K562 (cell line): ENCODE data around the gene DKKL1. TPM values are rescaled to one million over a fixed set of nuclear protein-coding genes. Genes with fewer than 3 reads are reported as not detected.
A peak's percentile ranks its signal among the peaks of the same experiment; 100 is the strongest.

Source experiments
- ATAC-seq: fragments of 200-7000 bp; cut with Tn5 transposase; 3 replicates; pipeline ENCODE4 v1.9.1; 2020; ENCODE audit warnings: moderate library complexity
- BruUV-seq: library from RNA; stranded (reverse); fragments of 400-500 nt; replicated peaks from 2 replicates; lab custom pipeline; 2021; lab: Mats Ljungman, UMichigan
- CTCF ChIA-PET: fragments of 300-600 bp; formaldehyde crosslinking; extraction: SDS; loops from one replicate; lab custom pipeline; 2021; ENCODE audit warnings: low intra/inter-chr PET ratio; lab: Yijun Ruan, JAX
- POLR2A ChIA-PET: fragments of 300-600, 350-650 bp; sonication (Branson Sonifier 250); formaldehyde crosslinking; extraction: SDS; loops from one replicate; lab custom pipeline; 2021; ENCODE audit warnings: antibody characterized with exemption, inconsistent platforms; lab: Yijun Ruan, JAX
- DNase-seq, 4 experiments: peaks; one replicate each; pipeline versions ENCODE4 v3.0.0 to v3.0.0-alpha.2; 2011 to 2018; ENCODE audit warnings: low spot score in 3 of 4, mixed read lengths in 3 of 4; ENCODE audit errors: extremely low read depth in 1 of 4
- FAIRE-seq: peaks from 2 replicates; lab custom pipeline; 2011; peaks lifted over from hg19 to GRCh38; lab: Jason Lieb, UNC
- H2AFZ ChIP-seq: 2 replicates; pipeline ENCODE4 v1.6.0; 2011; ENCODE audit warnings: low read depth, low read length, control low read depth, inconsistent platforms
- H3K27ac ChIP-seq: fragments of 200-600 bp; 3 replicates; pipeline ENCODE4 v1.8.0; 2011; ENCODE audit warnings: low read depth, mild to moderate bottlenecking, control low read depth, inconsistent platforms, low read length, moderate library complexity, mixed read lengths; ENCODE audit errors: extremely low read depth
- H3K27me3 ChIP-seq, 2 experiments: fragments of 300-600 bp in 1 of 2; 2 replicates in 1 of 2; 3 replicates in 1 of 2; pipeline versions ENCODE4 v1.6.0 to v1.8.0; 2011; ENCODE audit warnings: inconsistent platforms in 2 of 2, low read length in 2 of 2, mild to moderate bottlenecking in 1 of 2, mixed read lengths in 1 of 2, moderate library complexity in 1 of 2; ENCODE audit not compliant: control insufficient read depth in 2 of 2, insufficient read depth in 2 of 2
- H3K36me3 ChIP-seq: fragments of 300-600 bp; 3 replicates; pipeline ENCODE4 v1.8.0; 2011; ENCODE audit warnings: mild to moderate bottlenecking, low read length, inconsistent platforms; ENCODE audit not compliant: control insufficient read depth, insufficient read depth
- H3K4me1 ChIP-seq, 2 experiments: fragments of 200-600 bp in 1 of 2; replicated peaks in 1 of 2; 2 replicates in 1 of 2; 3 replicates in 1 of 2; pipeline versions ENCODE4 v1.5.1 to v1.8.0; 2011; ENCODE audit warnings: inconsistent platforms in 2 of 2, low read length in 2 of 2, mild to moderate bottlenecking in 1 of 2, mixed read lengths in 1 of 2, moderate library complexity in 1 of 2; ENCODE audit not compliant: control insufficient read depth in 2 of 2, insufficient read depth in 2 of 2
- H3K4me2 ChIP-seq: 2 replicates; pipeline ENCODE4 v1.6.1; 2011; ENCODE audit warnings: low read length, control low read depth, inconsistent platforms, mixed read lengths; ENCODE audit not compliant: insufficient read depth
- H3K4me3 ChIP-seq: fragments of 200-600 bp; sonication (generic), shearing (Covaris generic); 2 replicates; pipeline ENCODE4 v1.5.1; 2016; ENCODE audit warnings: control low read depth, inconsistent platforms
- H3K79me2 ChIP-seq: fragments of 200-600 bp; 3 replicates; pipeline ENCODE4 v1.8.0; 2011; ENCODE audit warnings: low read length, inconsistent platforms; ENCODE audit not compliant: control insufficient read depth, insufficient read depth
- H3K9ac ChIP-seq, 2 experiments: 2 replicates each; pipeline versions ENCODE4 v1.6.0 to v1.6.1; 2011; ENCODE audit warnings: low read depth in 2 of 2, low read length in 2 of 2, control low read depth in 1 of 2, inconsistent platforms in 1 of 2, mild to moderate bottlenecking in 1 of 2, mixed read lengths in 1 of 2; ENCODE audit not compliant: insufficient read depth in 1 of 2
- H3K9me1 ChIP-seq: one replicate; pipeline ENCODE4 v1.6.0; 2011; ENCODE audit warnings: inconsistent platforms, mild to moderate bottlenecking, low read length, moderate library complexity; ENCODE audit not compliant: control insufficient read depth, insufficient read depth
- H3K9me3 ChIP-seq: replicated peaks from 2 replicates; pipeline ENCODE4 v1.5.1; 2011; ENCODE audit warnings: low read depth, low read length, inconsistent platforms; ENCODE audit not compliant: control insufficient read depth, insufficient read depth
- H4K20me1 ChIP-seq: replicated peaks from 2 replicates; pipeline ENCODE4 v1.6.1; 2011; ENCODE audit warnings: low read length, inconsistent platforms, mixed read lengths; ENCODE audit not compliant: control insufficient read depth, insufficient read depth
- ATF3 ChIP-seq, 2 experiments: fragments of 450-650 bp in 1 of 2; sonication (generic) in 1 of 2; formaldehyde crosslinking in 1 of 2; IDR thresholded peaks in 1 of 2; conservative IDR thresholded peaks in 1 of 2; 2 replicates each; pipeline versions ENCODE4 v1.6.1 to v1.8.1; 2016 to 2023; ENCODE audit warnings: mild to moderate bottlenecking in 2 of 2, moderate library complexity in 2 of 2, inconsistent platforms in 1 of 2, missing genetic modification reagents in 1 of 2
- CEBPB ChIP-seq: fragments of 450-650 bp; IDR thresholded peaks from 2 replicates; pipeline ENCODE4 v1.6.1; 2016; ENCODE audit warnings: missing genetic modification characterization, missing compliant biosample characterization
- CREM ChIP-seq: IDR thresholded peaks from 2 replicates; pipeline ENCODE4 v1.6.1; 2014; ENCODE audit warnings: antibody characterized with exemption, low read depth
- EHMT2 ChIP-seq: fragments of 450-650 bp; IDR thresholded peaks from 2 replicates; pipeline ENCODE4 v1.6.1; 2018; ENCODE audit warnings: antibody characterized with exemption
- FOXJ2 ChIP-seq: fragments of 200-800 bp; sonication (Bioruptor generic); IDR thresholded peaks from 2 replicates; pipeline ENCODE4 v1.6.1; 2016; ENCODE audit warnings: missing genetic modification characterization, missing compliant biosample characterization
- MLLT1 ChIP-seq, 2 experiments: fragments of 450-650 bp; IDR thresholded peaks; 2 replicates each; pipeline ENCODE4 v1.6.1; 2016
- SIN3B ChIP-seq: fragments of 450-650 bp; IDR thresholded peaks from 2 replicates; pipeline ENCODE4 v1.6.1; 2017; ENCODE audit warnings: low read depth, mild to moderate bottlenecking, moderate library complexity
- SRSF3 ChIP-seq: fragments of 200-400 bp; formaldehyde crosslinking; IDR thresholded peaks from 2 replicates; pipeline ENCODE4 v1.6.1; 2016; ENCODE audit warnings: mild to moderate bottlenecking, low read length, moderate library complexity; ENCODE audit not compliant: insufficient read depth
- TAF7 ChIP-seq: fragments of 450-650 bp; IDR thresholded peaks from 2 replicates; pipeline ENCODE4 v1.6.1; 2016; ENCODE audit warnings: missing genetic modification characterization, missing compliant biosample characterization
- TAL1 ChIP-seq: fragments of 450-650 bp; IDR thresholded peaks from 2 replicates; pipeline ENCODE4 v1.6.1; 2016; ENCODE audit warnings: mild to moderate bottlenecking
- XRCC5 ChIP-seq: fragments of 200-400 bp; formaldehyde crosslinking; IDR thresholded peaks from 2 replicates; pipeline ENCODE4 v1.6.1; 2017; ENCODE audit warnings: low read depth, mild to moderate bottlenecking, low read length
- ZBED1 ChIP-seq: IDR thresholded peaks from 2 replicates; pipeline ENCODE4 v1.6.1; 2014
- ZNF12 ChIP-seq: sonication (generic); formaldehyde crosslinking; IDR thresholded peaks from 2 replicates; pipeline ENCODE4 v1.4.0; 2020; ENCODE audit warnings: mild to moderate bottlenecking, missing genetic modification reagents
- WGBS: fragments of 100-300 bp; shearing (Covaris generic); methylation state at CpG from one replicate; pipeline ENCODE4 v1.1.6; 2016; ENCODE audit warnings: low coverage, mixed read lengths; ENCODE audit not compliant: insufficient coverage; ENCODE audit errors: missing lambda C conversion rate; 5-methylcytosine and 5-hydroxymethylcytosine counted together
- in situ Hi-C: fragments of 300-500 bp; cut with MboI; formaldehyde crosslinking; loops from 4 replicates; pipeline ENCODE4 v1.15.0; 2018; ENCODE audit warnings: inconsistent platforms, mixed read lengths
- intact Hi-C: fragments of 100-400 bp; cut with micrococcal nuclease; formaldehyde crosslinking; loops from 2 replicates; pipeline ENCODE4 v1.14.2; 2022
- polyA plus RNA-seq, 8 experiments: library from polyadenylated mRNA; depleted of rRNA in 4 of 8; stranded (reverse) in 5 of 8; unstranded in 3 of 8; fragments of >200 nt; fragmentation: Nextera tagmentation in 2 of 8; fragmentation: Illumina TruSeq in 1 of 8; extraction: Ambion mirVana in 2 of 8; extraction: Trizol in 1 of 8; gene quantifications; 2 replicates each; pipeline versions ENCODE4 v1.2.1 to v1.2.3, GENCODE V29; 2011 to 2014; ENCODE audit warnings: inconsistent platforms in 1 of 8, missing spikeins in 1 of 8
- total RNA-seq, 7 experiments: library from RNA; depleted of rRNA in 6 of 7; stranded (reverse); fragments of >200 nt in 6 of 7; fragmentation: Illumina TruSeq in 2 of 7; extraction: Trizol in 2 of 7; gene quantifications; 2 replicates each; pipeline versions ENCODE4 v1.2.1 to v1.2.3, GENCODE V29; 2011 to 2021; ENCODE audit warnings: low replicate concordance in 1 of 7
- TF ChIP-seq, protein P1 (sequence below): sonication (generic); formaldehyde crosslinking; IDR thresholded peaks from 2 replicates; pipeline ENCODE4 v1.8.0; 2022; ENCODE audit warnings: mild to moderate bottlenecking, missing genetic modification reagents
- TF ChIP-seq, protein P2 (sequence below): fragments of 250-450 bp; sonication (Bioruptor Pico); IDR thresholded peaks from 2 replicates; pipeline ENCODE4 v1.9.0; 2021; ENCODE audit warnings: mild to moderate bottlenecking, inconsistent platforms

Gene DKKL1
- total and polyA plus RNA-seq, 9 of the 15 experiments (the other 6 are each of a cell fraction or from before 2014, with no cell fraction given): 0.15 to 1.7 (median 0.52) TPM

GRCh38 chr19:49368711-49369358 lies 5.2 kb downstream of the DKKL1 start (continued):
- TF ChIP-seq SRSF3 (no peak), TAL1 (no peak), EHMT2 (no peak), TAF7 (tag) (no peak), CREM (no peak), FOXJ2 (tag) (no peak)

- H3K4me3 ChIP-seq: no peak overlapping the region
- H3K9ac ChIP-seq: no peak overlapping the region
- 17% methylated on average over 3 of the region's 3 CpGs for WGBS
- no peak overlapping the region for H3K27ac ChIP-seq
- H3K27me3 ChIP-seq: no peaks in the 10 kb centered on the region
- ChIA-PET CTCF (no interaction called here), POLR2A (interaction anchor here (1.5 kb wide), 1 partner anchor 39 kb away, joined by 3 read pairs; no protein-coding TSS in a partner anchor)
- no peak for DNase-seq
- in situ Hi-C loops (no loop called here), intact Hi-C loops (no loop called here)
- peak; percentile 29 for FAIRE-seq
- ATAC-seq: no peak
- BruUV-seq: no TSS peak
- no peak overlapping the region for H2AFZ ChIP-seq
- H3K79me2 ChIP-seq: no peaks in the 10 kb centered on the region
- H3K9me1 ChIP-seq: no peaks in the 10 kb centered on the region
- H3K4me1 ChIP-seq: peaks cover 0 to 8% of the 10 kb centered on the region in 2 experiments; a peak in 2 of 5 replicates
- H4K20me1 ChIP-seq: no peaks in the 10 kb centered on the region
- no peaks in the 10 kb centered on the region for H3K36me3 ChIP-seq
- H3K9me3 ChIP-seq: peaks cover 7% of the 10 kb centered on the region; the same call in 1 of the 2 replicates
- no peak overlapping the region for H3K4me2 ChIP-seq
- TF ChIP-seq ZBED1: no peak
- TF ChIP-seq CEBPB (tag): peak; percentile 63
- TF ChIP-seq ATF3 (IDR thresholded peaks at IDR 0.05): peak; percentile 73
- no peak for TF ChIP-seq ATF3 (CRISPR knock-in tag; conservative IDR thresholded peaks at IDR 0.05)
- TF ChIP-seq, protein P1, sequence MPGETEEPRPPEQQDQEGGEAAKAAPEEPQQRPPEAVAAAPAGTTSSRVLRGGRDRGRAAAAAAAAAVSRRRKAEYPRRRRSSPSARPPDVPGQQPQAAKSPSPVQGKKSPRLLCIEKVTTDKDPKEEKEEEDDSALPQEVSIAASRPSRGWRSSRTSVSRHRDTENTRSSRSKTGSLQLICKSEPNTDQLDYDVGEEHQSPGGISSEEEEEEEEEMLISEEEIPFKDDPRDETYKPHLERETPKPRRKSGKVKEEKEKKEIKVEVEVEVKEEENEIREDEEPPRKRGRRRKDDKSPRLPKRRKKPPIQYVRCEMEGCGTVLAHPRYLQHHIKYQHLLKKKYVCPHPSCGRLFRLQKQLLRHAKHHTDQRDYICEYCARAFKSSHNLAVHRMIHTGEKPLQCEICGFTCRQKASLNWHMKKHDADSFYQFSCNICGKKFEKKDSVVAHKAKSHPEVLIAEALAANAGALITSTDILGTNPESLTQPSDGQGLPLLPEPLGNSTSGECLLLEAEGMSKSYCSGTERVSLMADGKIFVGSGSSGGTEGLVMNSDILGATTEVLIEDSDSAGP: no peak
- TF ChIP-seq MLLT1 (IDR thresholded peaks at IDR 0.05): no peak
- TF ChIP-seq SIN3B: no peak
- TF ChIP-seq, protein P2, sequence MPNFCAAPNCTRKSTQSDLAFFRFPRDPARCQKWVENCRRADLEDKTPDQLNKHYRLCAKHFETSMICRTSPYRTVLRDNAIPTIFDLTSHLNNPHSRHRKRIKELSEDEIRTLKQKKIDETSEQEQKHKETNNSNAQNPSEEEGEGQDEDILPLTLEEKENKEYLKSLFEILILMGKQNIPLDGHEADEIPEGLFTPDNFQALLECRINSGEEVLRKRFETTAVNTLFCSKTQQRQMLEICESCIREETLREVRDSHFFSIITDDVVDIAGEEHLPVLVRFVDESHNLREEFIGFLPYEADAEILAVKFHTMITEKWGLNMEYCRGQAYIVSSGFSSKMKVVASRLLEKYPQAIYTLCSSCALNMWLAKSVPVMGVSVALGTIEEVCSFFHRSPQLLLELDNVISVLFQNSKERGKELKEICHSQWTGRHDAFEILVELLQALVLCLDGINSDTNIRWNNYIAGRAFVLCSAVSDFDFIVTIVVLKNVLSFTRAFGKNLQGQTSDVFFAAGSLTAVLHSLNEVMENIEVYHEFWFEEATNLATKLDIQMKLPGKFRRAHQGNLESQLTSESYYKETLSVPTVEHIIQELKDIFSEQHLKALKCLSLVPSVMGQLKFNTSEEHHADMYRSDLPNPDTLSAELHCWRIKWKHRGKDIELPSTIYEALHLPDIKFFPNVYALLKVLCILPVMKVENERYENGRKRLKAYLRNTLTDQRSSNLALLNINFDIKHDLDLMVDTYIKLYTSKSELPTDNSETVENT (CRISPR knock-in tag): no peak
- no peak for TF ChIP-seq XRCC5
- TF ChIP-seq ZNF12 (CRISPR knock-in tag): no peak
Measured at GRCh38 chr19:49371184-49371583, 7.5 kb downstream of the DKKL1 start.
